Activated CD4-positive, alpha-beta T cell treated with anti-CD3 and anti-CD28 coated beads, Interleukin-2, amount 50 U/mL, for 24 hours (primary cell): ENCODE results near the gene CRACR2B.

ENCODE experiments used
- DNase-seq, 2 donors: peaks; one replicate each; pipeline ENCODE4 v3.0.0-alpha.2; 2020; ENCODE audit warnings: low read depth in 1 of 2, low spot score in 1 of 2

Gene CRACR2B

DNA sequence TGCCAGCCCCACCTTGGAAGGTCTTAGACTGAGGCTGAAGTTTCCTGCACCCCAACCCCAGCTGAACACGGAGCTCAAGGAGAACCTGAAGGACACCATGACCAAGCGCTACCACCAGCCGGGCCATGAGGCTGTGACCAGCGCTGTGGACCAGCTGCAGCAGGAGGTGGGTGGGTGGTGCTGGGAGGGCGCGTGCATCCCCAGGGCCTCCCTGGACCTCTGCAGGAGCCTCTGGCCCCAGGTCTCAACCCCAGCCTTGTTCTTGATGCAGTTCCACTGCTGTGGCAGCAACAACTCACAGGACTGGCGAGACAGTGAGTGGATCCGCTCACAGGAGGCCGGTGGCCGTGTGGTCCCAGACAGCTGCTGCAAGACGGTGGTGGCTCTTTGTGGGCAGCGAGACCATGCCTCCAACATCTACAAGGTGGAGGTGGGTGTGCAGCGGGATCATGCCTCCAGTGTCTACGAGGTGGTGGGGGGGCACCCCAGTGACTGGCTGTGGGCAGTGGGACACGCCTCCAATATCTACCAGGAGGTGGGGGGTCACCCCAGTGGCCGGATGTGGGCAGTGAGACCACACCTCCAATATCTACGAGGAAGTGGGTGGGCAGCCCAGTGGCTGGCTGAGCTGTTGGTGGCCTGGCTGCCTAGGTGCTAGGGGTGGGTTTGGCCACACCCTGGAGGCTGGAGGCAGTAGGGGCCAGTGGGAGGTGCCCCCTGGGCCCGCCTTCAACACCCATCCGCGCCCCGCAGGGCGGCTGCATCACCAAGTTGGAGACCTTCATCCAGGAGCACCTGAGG lies 9.7 kb downstream of the CRACR2B start:
- no peak for DNase-seq

- DNase-seq: no peak
Measured at GRCh38 chr11:837990-838307, 10.2 kb downstream of the CRACR2B start.

GRCh38 chr11:838441-839279 lies 10.9 kb downstream of the CRACR2B start:
- DNase-seq: no peak

DNA sequence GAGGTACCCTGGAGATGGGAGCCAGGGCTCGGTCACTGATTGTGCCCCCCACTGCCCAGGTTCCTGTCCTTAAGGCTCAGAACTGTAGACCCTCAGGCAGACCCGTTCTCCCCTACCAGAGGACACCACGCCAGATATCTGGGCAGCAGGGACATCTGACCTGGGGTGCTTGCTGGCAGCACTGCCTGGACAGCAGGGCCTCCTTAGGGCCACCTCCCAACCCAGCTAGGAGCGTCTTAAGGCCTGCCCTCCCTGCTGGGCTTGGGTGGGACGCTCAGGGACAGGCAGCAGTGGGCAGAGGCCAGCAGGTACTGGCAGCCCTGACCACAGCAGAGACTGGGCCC lies 11.5 kb downstream of the CRACR2B start:
- DNase-seq: no peak

- DNase-seq: no peak
Measured at GRCh38 chr11:839875-840617, 12.3 kb downstream of the CRACR2B start.

- no peak for DNase-seq
Measured at GRCh38 chr11:841981-842369, 14.3 kb downstream of the CRACR2B start.

DNA sequence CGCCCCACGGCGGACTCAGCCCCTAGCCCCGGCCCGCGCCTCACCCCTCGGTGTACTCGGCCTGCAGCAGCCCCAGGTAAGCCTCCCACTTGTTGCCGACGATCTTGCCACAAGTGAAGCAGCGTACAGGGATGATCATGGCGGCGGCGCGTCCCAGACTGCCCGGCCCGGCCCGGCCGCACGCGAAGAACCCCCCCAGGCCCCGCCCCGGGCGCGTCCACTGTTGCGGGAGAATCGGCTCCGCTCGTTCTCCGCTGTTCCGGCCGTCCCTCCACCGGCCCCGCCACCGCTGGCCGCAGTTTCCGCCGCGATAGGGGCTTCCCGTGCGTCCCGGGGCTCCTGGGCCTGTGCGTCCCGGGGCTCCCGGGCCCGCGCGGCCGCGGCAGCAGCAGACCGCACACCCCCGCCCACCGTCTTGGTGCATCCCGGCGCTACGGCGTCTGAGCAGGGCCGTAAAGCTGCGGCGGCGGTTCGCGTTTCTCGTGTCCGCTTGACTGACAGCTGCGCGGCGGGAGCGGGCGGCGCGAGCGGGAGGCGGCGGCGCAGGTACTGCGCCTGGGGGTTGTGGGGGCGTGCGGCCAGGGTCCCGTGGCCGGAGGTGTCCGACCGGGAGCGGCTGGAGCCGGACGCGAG lies 14.8 kb downstream of the CRACR2B start, which contains the start of the genes POLR2L and TSPAN4:
Gene POLR2L (minus strand): TSS at position 160 of the 633 bp plus-strand sequence. CDS start 21 bp downstream, at position 139.
Gene TSPAN4 (plus strand): TSS at position 483 of the 633 bp plus-strand sequence. CDS start 7,453 bp downstream, outside the sequence.
- DNase-seq: peak; percentile 78 to 84

- DNase-seq: no peak
Measured at GRCh38 chr11:843086-843734, 15.5 kb downstream of the CRACR2B start.

- DNase-seq: no peak
Measured at GRCh38 chr11:843818-844692, 16.3 kb downstream of the CRACR2B start.

- DNase-seq: no peak
Measured at GRCh38 chr11:844693-845644, 17.2 kb downstream of the CRACR2B start.

- no peak for DNase-seq
Measured at GRCh38 chr11:845872-846495, 18.3 kb downstream of the CRACR2B start.

DNA sequence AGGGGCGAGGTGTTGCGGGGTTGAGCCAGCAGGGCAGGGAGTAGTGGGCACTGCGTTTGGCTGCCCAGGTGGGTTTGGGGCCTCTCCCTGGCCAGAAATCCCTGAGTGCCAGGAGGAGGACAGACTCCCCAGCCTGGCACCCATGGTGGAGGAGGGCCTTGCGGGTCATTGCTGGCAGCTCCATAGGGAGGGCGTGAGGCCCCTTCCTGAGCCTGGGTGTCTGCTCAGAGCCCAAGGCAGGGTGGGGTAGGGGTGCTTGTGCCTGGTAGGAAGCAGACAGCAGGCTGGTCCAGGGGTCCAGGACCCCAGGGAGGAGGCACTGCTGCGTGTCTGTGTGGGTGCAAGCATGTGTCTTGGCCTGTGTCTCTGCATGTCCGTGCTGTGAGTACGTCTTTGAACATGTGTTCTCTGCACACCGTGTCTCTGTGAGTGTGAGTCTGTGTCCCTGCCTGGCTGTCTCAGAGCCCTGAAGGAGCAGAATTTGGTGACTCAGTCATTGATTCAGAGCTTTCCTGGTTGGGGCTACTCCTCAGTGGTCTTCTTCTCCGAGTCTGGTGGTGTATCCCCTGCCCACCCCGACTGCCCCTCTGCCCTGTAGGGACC lies 18.9 kb downstream of the CRACR2B start:
- DNase-seq: no peak

GRCh38 chr11:847876-848275 lies 20.2 kb downstream of the CRACR2B start:
- no peak for DNase-seq

GRCh38 chr11:848380-848931 lies 20.7 kb downstream of the CRACR2B start:
- peak; percentile 42 to 46 for DNase-seq

- DNase-seq: no peak
Measured at GRCh38 chr11:849104-849824, 21.5 kb downstream of the CRACR2B start.

DNA sequence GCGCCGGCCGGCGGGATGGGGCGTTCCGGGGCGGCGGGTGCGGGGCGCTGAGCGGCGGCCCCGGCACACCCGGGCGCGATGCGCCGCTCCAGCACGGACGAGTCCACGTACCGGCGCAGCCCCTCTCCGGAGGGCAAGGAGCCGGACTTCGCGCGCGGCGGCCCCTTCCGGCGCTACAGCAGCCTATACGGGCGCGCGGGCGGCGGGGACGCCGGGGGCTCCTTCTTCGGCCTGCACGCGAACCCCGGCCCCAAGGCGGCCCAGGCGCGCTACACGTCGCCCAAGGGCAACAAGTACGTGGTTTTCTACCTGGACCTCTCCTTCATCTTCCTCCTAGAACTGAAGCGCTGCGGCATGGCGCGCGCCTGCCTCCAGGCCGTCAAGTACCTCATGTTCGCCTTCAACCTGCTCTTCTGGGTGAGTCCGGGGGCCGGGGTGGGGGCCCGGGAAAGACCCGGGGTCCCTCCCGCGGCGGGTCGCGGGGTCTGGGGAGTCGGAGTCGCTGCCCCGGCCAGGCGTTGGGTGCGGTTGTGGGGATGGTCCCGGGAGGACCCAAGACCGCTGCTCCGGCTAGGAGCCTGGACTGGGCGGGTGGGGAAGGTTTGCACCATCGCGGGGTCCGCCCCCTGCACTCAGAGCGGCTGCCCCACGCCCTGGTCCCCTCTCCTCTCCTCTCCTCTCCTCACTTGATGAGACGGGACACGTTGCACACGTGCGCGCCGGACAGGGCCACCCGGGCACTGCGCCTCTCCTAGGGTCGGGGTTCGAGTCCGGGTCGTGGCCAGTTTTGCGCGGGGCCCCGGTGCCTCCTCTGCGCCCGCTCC lies 22.4 kb downstream of the CRACR2B start:
- DNase-seq: no peak
